Measurements from ENCODE around the gene TMEM171.

Gene TMEM171

DNA sequence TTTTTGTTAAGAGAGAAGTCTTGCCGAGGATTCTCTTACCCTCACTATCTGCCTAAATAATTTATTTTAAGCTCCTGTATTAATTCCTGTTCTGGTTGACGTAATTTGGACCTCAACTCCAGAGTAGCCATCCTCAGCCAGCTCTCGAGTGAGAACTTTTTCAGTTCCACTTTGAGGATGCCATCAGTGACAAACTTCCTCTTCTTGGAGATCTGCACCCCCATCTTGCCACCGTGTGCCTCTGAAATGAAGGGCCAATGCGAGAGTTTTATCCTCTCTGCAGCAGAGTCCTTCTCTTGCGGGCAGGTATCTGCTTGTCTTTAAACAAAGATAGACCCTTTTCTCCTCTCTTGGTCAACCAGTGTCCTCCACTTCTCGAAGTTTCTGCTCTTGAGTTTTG lies 33.1 kb downstream of the TMEM171 start:
- no peak for DNase-seq

- DNase-seq, result no peak
These were observed 34.0 kb downstream of the TMEM171 start for GRCh38 chr5:73154208-73155006.

DNA sequence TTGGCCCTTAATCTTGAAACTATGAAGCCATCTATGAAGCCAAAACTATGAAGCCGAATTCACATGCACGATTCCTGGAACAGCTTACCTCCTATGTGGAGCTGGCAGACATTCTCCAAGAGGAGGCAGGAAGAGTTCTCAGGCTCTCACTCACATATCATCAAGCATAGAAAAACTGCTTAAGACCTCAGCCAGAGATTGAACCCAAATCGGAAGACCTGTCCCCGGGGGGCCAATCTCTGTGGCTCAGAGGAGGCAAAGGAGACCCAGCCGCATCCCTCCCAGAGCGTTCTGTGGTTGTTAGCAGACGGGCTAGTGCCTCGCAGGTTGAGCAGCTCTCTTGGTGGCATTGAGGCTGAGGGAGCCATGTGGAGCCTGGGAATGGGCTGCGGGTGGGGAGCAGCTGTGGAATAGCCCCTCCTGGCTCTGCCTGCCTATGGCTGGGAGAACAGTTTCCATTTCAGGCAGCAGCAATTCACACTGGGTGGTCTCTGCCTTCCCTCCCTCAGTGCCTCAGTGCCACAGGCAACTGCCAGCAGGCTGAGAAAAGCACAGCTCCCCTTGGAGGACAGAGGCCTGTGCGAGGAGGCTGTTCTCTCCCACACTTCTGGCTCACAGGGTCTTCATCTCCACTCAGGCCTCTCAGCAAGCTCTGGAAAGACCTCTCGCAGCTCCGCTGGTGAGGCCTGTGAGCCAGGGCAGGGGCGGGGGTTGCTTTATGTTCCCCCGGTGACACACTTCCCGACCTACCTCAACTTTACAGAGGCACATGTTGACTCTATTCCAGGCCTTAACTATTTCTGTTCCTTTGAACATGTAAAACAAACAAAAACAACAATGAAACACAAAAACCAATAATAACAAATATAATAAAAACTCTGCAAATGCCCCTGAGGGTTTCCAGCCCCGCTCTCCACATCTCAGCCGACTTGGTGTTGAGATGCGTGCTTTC lies 35.2 kb downstream of the TMEM171 start:
- no peak for DNase-seq

GRCh38 chr5:73157414-73158303 lies 37.3 kb downstream of the TMEM171 start:
- no peak for DNase-seq

- DNase-seq, result no peak
These were observed 37.9 kb downstream of the TMEM171 start for GRCh38 chr5:73158313-73158712.

DNA sequence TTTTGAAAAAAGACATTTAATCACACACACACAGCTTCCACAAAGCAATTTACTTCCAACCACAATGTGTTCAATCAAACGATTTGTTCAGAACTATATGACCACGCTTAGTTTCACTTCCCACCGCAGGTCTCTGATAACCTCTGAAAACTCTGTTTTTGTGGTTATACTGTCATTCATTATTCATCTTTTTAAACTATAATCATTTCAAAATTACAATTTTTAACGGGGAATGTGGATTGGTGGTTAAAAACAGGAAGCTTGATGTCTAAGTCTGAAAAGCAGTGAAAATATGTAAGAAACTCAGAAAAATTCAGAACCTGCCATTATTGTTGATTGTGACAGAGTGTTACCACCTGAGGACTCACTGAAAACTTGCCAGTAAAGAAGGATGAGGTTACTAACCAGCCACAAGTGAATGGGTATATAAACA lies 39.9 kb downstream of the TMEM171 start:
- DNase-seq, result peak in 4 of 6 experiments; percentile 9 to 78 (median 76)

DNA sequence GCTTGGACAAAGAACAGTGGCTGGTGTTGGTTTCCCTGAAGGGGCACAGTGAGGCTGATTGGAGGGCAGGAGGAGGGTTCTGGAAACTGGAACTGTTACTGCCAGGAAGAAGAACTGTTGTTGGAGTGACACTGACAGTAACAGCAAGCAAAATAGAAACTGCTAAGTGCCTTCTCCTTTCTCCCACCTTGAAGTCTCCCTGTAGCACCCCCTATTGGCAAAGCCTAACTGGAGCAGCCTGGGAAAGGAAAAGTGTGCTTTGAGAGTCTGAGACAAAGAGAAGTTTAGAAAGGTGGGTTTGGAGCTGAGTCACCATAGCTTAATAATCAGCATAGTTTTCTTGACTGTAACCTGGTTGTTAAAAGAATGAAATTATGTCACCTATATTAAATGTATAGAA lies 50.1 kb downstream of the TMEM171 start:
- DNase-seq, result no peak

DNA sequence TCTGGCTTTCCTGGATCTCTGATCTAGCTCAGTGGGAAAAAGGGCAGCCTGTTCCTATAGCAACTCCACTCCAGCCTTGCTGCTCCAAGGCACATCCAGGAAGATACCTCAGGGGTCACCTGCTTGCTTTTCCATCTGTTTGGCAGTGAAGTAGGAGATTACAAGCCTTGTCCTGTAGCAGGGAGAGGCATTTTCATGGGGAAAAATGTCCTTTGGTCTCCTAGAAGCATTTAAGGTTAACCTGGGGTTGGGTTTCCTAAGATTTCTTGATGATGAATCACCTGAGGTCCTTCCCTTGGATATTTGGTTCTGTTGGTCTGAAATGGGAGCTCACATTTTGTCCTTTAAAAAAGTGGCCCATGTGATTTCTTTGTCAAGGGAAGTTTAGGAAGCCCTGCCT lies 51.1 kb downstream of the TMEM171 start:
- no peak for DNase-seq

- no peak for DNase-seq
These were observed 52.6 kb downstream of the TMEM171 start, which contains the start of gene TMEM174 for GRCh38 chr5:73172951-73173350. TMEM174 (plus strand) TSS chr5:73173193; CDS start chr5:73173244, 51 bp downstream.

- DNase-seq, result no peak
These were observed 53.9 kb downstream of the TMEM171 start for GRCh38 chr5:73174100-73174815.

DNA sequence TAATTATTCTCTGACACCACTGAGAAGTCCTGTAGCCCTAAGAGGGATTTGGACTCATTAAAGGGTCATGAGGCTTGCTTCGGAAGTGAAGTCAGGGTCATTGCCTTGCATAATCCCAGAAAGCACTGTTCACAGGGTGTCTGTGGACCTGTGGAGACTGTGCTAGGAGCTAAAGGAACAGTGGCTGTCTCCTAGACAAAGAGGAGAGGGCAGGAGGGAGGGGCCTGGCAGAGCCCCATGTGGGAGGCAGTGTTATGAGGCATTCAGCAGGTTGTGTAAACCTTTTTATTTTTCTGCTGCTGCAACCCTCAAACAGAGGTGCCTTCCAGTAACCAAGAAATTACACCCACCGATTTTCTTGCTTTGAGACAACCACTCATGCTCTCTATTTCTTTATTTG lies 55.9 kb downstream of the TMEM171 start:
- DNase-seq, result no peak

GRCh38 chr5:73178265-73178664 lies 57.9 kb downstream of the TMEM171 start:
- no peak for DNase-seq

GRCh38 chr5:73179730-73180129 lies 59.4 kb downstream of the TMEM171 start:
- DNase-seq, result no peak

- DNase-seq, result no peak
These were observed 60.2 kb downstream of the TMEM171 start for GRCh38 chr5:73180566-73180965.

All from stimulated activated naive CD4-positive, alpha-beta T cell (primary cell).